Stimulated activated naive B cell treated with anti-CD40 and anti-IgM and Interleukin-4, amounts not matched to agents 10 μg/mL and 1 μg/mL and 100 μg/mL, for 72 hours (primary cell): Measurements from ENCODE around the gene PRSS16.

Experiments
- ATAC-seq, 2 donors: fragments of 150-1000 bp; cut with Tn5 transposase; replicated peaks; 2 replicates each; pipeline ENCODE4 v1.10.0; 2021; ENCODE audit warnings: moderate library complexity in 1 of 2
- DNase-seq: peaks from one replicate; pipeline ENCODE4 v3.0.0; 2021
- H3K27ac Mint-ChIP-seq: one replicate; pipeline ENCODE4 v1.8.0; 2022; ENCODE audit warnings: mild to moderate bottlenecking, mixed read lengths
- H3K27me3 Mint-ChIP-seq, 2 donors: one replicate each; pipeline ENCODE4 v1.8.0; 2022; ENCODE audit warnings: mixed read lengths in 2 of 2
- H3K36me3 Mint-ChIP-seq, 2 donors: one replicate each; pipeline ENCODE4 v1.8.0; 2022; ENCODE audit warnings: mixed read lengths in 2 of 2, mild to moderate bottlenecking in 1 of 2
- H3K4me1 Mint-ChIP-seq, 2 donors: one replicate each; pipeline ENCODE4 v1.8.0; 2022; ENCODE audit warnings: mixed read lengths in 2 of 2, mild to moderate bottlenecking in 1 of 2
- H3K4me3 Mint-ChIP-seq, 2 donors: one replicate each; pipeline ENCODE4 v1.8.0; 2022; ENCODE audit warnings: mild to moderate bottlenecking in 2 of 2, mixed read lengths in 2 of 2, moderate library complexity in 1 of 2
- H3K9me3 Mint-ChIP-seq, 2 donors: one replicate each; pipeline ENCODE4 v1.8.0; 2022; ENCODE audit warnings: mixed read lengths in 2 of 2, mild to moderate bottlenecking in 1 of 2

The PRSS16 gene

GRCh38 chr6:27283279-27283678 lies 35.8 kb downstream of the PRSS16 start:
- Mint-ChIP-seq H3K4me3 (no peak overlapping the region), H3K9me3 (peaks cover 18 to 24% of the 10 kb centered on the region in 2 donors), H3K36me3 (peaks cover 9 to 13% of the 10 kb centered on the region in 2 donors), H3K4me1 (peaks cover 2 to 6% of the 10 kb centered on the region in 2 donors), H3K27ac (peak overlapping the region; percentile 20), H3K27me3 (peaks cover 65 to 68% of the 10 kb centered on the region in 2 donors)
- DNase-seq (no peak), ATAC-seq (no peak)

- ATAC-seq (no peak), DNase-seq (no peak)
- Mint-ChIP-seq H3K27me3 (peaks cover 74 to 80% of the 10 kb centered on the region in 2 donors), H3K9me3 (peaks cover 18 to 29% of the 10 kb centered on the region in 2 donors), H3K4me1 (peaks cover 0 to 4% of the 10 kb centered on the region in 2 donors), H3K27ac (no peak overlapping the region), H3K4me3 (no peak overlapping the region), H3K36me3 (peaks cover 11 to 12% of the 10 kb centered on the region in 2 donors)
Measured at GRCh38 chr6:27286141-27286540, 38.6 kb downstream of the PRSS16 start.

- peaks cover 81 to 87% of the 10 kb centered on the region in 2 donors for H3K27me3 Mint-ChIP-seq
- peaks cover 0 to 4% of the 10 kb centered on the region in 2 donors for H3K4me1 Mint-ChIP-seq
- peaks cover 23 to 32% of the 10 kb centered on the region in 2 donors for H3K9me3 Mint-ChIP-seq
- ATAC-seq (no peak), DNase-seq (no peak)
- peaks cover 14 to 16% of the 10 kb centered on the region in 2 donors for H3K36me3 Mint-ChIP-seq
- no peak overlapping the region for H3K4me3 Mint-ChIP-seq
- H3K27ac Mint-ChIP-seq: peak overlapping the region; percentile 75
Measured at GRCh38 chr6:27287751-27288135, 40.2 kb downstream of the PRSS16 start.

GRCh38 chr6:27288136-27289044 lies 40.9 kb downstream of the PRSS16 start:
- H3K36me3 Mint-ChIP-seq: peaks cover 14 to 16% of the 10 kb centered on the region in 2 donors
- ATAC-seq (no peak), DNase-seq (no peak)
- H3K9me3 Mint-ChIP-seq: peaks cover 23 to 31% of the 10 kb centered on the region in 2 donors
- peaks cover 74 to 89% of the 10 kb centered on the region in 2 donors for H3K27me3 Mint-ChIP-seq
- peak overlapping the region; percentile 68 for H3K27ac Mint-ChIP-seq
- H3K4me3 Mint-ChIP-seq: peak overlapping the region in 1 of 2 donors; percentile 51
- H3K4me1 Mint-ChIP-seq: peaks cover 0 to 4% of the 10 kb centered on the region in 2 donors

GRCh38 chr6:27290065-27290849 lies 42.8 kb downstream of the PRSS16 start:
- Mint-ChIP-seq H3K27ac (peak overlapping the region; percentile 21), H3K27me3 (peaks cover 78 to 90% of the 10 kb centered on the region in 2 donors), H3K4me1 (peaks cover 0 to 4% of the 10 kb centered on the region in 2 donors), H3K9me3 (peaks cover 18 to 25% of the 10 kb centered on the region in 2 donors), H3K4me3 (peak overlapping the region in 1 of 2 donors; percentile 11), H3K36me3 (peaks cover 12 to 14% of the 10 kb centered on the region in 2 donors)
- DNase-seq (no peak), ATAC-seq (no peak)

GRCh38 chr6:27290850-27291208 lies 43.3 kb downstream of the PRSS16 start:
- Mint-ChIP-seq H3K4me3 (peak overlapping the region in 1 of 2 donors; percentile 11), H3K4me1 (peaks cover 3 to 4% of the 10 kb centered on the region in 2 donors), H3K27ac (peak overlapping the region; percentile 21), H3K27me3 (peaks cover 78 to 90% of the 10 kb centered on the region in 2 donors), H3K9me3 (peaks cover 22 to 26% of the 10 kb centered on the region in 2 donors), H3K36me3 (peaks cover 14 to 17% of the 10 kb centered on the region in 2 donors)
- DNase-seq (no peak), ATAC-seq (no peak)

GRCh38 chr6:27293436-27294098 lies 46.1 kb downstream of the PRSS16 start:
- H3K36me3 Mint-ChIP-seq: peaks cover 6 to 10% of the 10 kb centered on the region in 2 donors
- H3K27me3 Mint-ChIP-seq: peaks cover 77 to 87% of the 10 kb centered on the region in 2 donors
- peaks cover 0 to 4% of the 10 kb centered on the region in 2 donors for H3K4me1 Mint-ChIP-seq
- no peak for DNase-seq
- no peak for ATAC-seq
- H3K9me3 Mint-ChIP-seq: peaks cover 19 to 21% of the 10 kb centered on the region in 2 donors
- no peak overlapping the region for H3K27ac Mint-ChIP-seq
- no peak overlapping the region for H3K4me3 Mint-ChIP-seq

GRCh38 chr6:27294409-27294808 lies 46.9 kb downstream of the PRSS16 start:
- DNase-seq: no peak
- no peak for ATAC-seq
- no peak overlapping the region for H3K27ac Mint-ChIP-seq
- H3K27me3 Mint-ChIP-seq: peaks cover 72 to 82% of the 10 kb centered on the region in 2 donors
- H3K9me3 Mint-ChIP-seq: peaks cover 18 to 20% of the 10 kb centered on the region in 2 donors
- H3K4me1 Mint-ChIP-seq: peaks cover 0 to 4% of the 10 kb centered on the region in 2 donors
- H3K36me3 Mint-ChIP-seq: peaks cover 6 to 9% of the 10 kb centered on the region in 2 donors
- no peak overlapping the region for H3K4me3 Mint-ChIP-seq

GRCh38 chr6:27295301-27296079 lies 48.0 kb downstream of the PRSS16 start:
- DNase-seq (no peak), ATAC-seq (no peak)
- H3K27me3 Mint-ChIP-seq: peaks cover 69 to 84% of the 10 kb centered on the region in 2 donors
- peaks cover 4 to 9% of the 10 kb centered on the region in 2 donors for H3K36me3 Mint-ChIP-seq
- H3K4me1 Mint-ChIP-seq: peaks cover 0 to 4% of the 10 kb centered on the region in 2 donors
- peak overlapping the region in 1 of 2 donors; percentile 65 for H3K4me3 Mint-ChIP-seq
- peak overlapping the region; percentile 74 for H3K27ac Mint-ChIP-seq
- H3K9me3 Mint-ChIP-seq: peaks cover 14 to 20% of the 10 kb centered on the region in 2 donors

- Mint-ChIP-seq H3K27me3 (peaks cover 66 to 83% of the 10 kb centered on the region in 2 donors), H3K4me3 (peak overlapping the region in 1 of 2 donors; percentile 61)
Measured at GRCh38 chr6:27296106-27296783, 48.7 kb downstream of the PRSS16 start.

GRCh38 chr6:27297484-27297856 lies 50.0 kb downstream of the PRSS16 start:
- H3K9me3 Mint-ChIP-seq: peaks cover 10 to 23% of the 10 kb centered on the region in 2 donors
- no peak for DNase-seq
- H3K4me3 Mint-ChIP-seq: no peak overlapping the region
- H3K36me3 Mint-ChIP-seq: peaks cover 0 to 5% of the 10 kb centered on the region in 2 donors
- H3K27me3 Mint-ChIP-seq: peaks cover 64 to 84% of the 10 kb centered on the region in 2 donors
- H3K4me1 Mint-ChIP-seq: peaks cover 0 to 4% of the 10 kb centered on the region in 2 donors
- no peak overlapping the region for H3K27ac Mint-ChIP-seq
- ATAC-seq: no peak

More at GRCh38 chr6:27296106-27296783, 48.7 kb downstream of the PRSS16 start:
- peaks cover 14 to 23% of the 10 kb centered on the region in 2 donors for H3K9me3 Mint-ChIP-seq
- peak overlapping the region; percentile 74 for H3K27ac Mint-ChIP-seq
- ATAC-seq (no peak), DNase-seq (no peak)
- peaks cover 0 to 4% of the 10 kb centered on the region in 2 donors for H3K4me1 Mint-ChIP-seq
- peaks cover 4 to 9% of the 10 kb centered on the region in 2 donors for H3K36me3 Mint-ChIP-seq

- Mint-ChIP-seq H3K4me1 (peaks cover 0 to 4% of the 10 kb centered on the region in 2 donors), H3K9me3 (peaks cover 12 to 23% of the 10 kb centered on the region in 2 donors), H3K27ac (peak overlapping the region; percentile 48), H3K27me3 (peaks cover 68 to 89% of the 10 kb centered on the region in 2 donors), H3K36me3 (peaks cover 0 to 8% of the 10 kb centered on the region in 2 donors), H3K4me3 (no peak overlapping the region)
- ATAC-seq: no peak
- no peak for DNase-seq
Measured at GRCh38 chr6:27297857-27298730, 50.6 kb downstream of the PRSS16 start.
